Hematopoietic multipotent progenitor cell treated with erythropoietin and hydrocortisone succinate and interleukin-3 and kit ligand, for 17 days (in vitro differentiated cells): ENCODE results near the gene SCUBE1.

Source experiments
- DNase-seq: peaks from one replicate; pipeline ENCODE4 v3.0.0-alpha.2; 2015; ENCODE audit warnings: low spot score

SCUBE1 gene

DNA sequence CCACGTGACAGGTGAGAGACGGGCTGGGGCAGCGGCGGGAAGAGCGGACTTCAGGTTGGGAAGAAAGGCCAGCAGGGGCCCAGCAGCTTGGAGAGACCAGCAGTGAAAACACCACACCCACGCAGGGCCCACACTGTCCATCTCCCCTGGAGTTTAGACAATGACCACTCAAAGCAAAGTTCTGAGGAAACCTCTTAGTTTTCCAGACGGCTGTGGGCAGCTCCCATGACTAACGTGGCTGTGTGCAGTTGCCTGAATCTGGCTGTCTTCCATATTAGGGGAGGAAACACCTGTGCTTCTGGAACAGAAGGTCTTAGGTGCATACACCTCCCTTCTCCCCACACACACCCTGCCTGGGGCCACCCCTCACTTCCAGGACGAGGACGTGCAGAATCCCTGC lies 85.6 kb downstream of the SCUBE1 start:
- no peak for DNase-seq

GRCh38 chr22:43256976-43257545 lies 86.1 kb downstream of the SCUBE1 start:
- no peak for DNase-seq

GRCh38 chr22:43256569-43256968 lies 86.6 kb downstream of the SCUBE1 start:
- DNase-seq = no peak

GRCh38 chr22:43255299-43255698 lies 87.9 kb downstream of the SCUBE1 start:
- no peak for DNase-seq

DNA sequence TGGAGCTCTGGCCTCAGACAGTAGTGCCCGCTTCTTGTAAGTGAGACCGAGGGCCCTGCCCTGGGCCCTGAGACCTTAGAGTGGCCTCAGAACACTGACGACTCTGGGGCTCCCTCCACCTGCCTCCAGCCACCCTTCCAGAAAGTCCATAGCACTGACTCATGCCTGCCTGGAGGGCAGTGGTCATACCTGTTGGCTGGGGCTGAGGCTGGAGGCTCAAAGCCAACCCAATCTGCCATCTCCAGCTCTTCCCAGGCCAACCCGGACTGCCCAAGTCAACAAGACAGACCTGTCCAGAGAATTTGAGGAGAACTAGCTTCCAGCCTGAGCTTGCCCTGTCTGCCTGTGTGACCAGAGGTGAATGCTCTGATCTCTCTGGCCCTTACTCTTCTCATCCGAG lies 89.3 kb downstream of the SCUBE1 start:
- no peak for DNase-seq

- no peak for DNase-seq
Observed at GRCh38 chr22:43252319-43252718, 90.9 kb downstream of the SCUBE1 start.

- no peak for DNase-seq
Observed at GRCh38 chr22:43249789-43250471, 93.2 kb downstream of the SCUBE1 start.

DNA sequence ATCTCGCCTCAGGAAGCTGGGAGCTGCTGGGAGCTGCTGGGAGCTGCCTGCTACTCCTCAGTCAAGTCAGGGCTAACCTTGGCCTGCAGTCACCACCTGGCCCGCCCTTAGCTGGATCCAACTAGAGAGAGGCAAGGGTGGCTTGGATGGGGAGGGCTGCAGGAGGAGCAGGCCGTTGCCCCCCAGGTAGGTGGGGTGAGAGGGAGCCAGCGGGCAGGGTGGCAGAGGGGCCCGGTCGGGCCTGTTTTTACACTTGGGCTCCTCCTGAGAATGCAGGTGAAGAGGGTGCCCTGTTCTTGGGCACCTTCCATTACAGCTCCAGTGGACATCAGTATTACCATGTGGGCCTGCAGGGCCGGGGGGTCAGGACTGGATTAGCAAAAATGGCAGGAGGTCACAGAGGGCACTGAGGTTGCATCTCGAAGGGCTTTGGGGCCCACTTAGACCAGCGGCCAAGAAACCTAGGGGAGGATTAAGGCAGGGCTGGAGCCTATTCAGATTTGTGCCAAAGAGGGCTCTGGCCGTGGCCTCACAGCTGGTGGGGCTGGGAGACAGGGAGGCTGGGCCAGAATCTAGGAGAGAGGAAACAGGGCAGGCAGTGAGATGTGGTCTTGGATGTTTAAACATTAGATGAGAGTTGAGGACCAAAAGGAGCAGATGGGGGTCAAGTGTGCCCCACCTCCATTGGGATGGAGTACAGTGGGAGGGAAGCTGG lies 95.5 kb downstream of the SCUBE1 start:
- no peak for DNase-seq

DNA sequence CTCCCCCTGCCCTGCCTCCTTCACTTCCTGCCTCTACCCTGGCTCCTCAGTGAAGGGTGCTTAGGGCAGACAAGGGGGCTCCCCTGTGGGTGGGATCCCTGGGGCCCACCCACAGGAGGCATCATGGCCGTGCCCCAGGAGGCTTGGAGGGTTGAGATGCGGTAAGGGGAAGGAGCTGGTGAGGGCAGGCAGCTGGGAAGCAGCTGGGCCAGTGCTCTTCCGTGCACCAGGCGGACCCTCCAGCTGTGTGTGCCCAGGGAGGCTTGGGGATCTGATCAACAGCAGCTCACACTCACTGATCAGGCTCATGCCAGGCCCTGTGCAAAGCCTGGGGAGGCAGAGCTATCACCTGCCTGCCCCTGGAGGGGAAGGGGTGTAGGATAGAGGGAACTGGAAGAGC lies 97.0 kb downstream of the SCUBE1 start:
- DNase-seq = no peak

GRCh38 chr22:43245717-43246116 lies 97.5 kb downstream of the SCUBE1 start:
- DNase-seq = no peak

- no peak for DNase-seq
Observed at GRCh38 chr22:43244803-43245527, 98.2 kb downstream of the SCUBE1 start.

- DNase-seq = no peak
Observed at GRCh38 chr22:43244402-43244801, 98.8 kb downstream of the SCUBE1 start.

- no peak for DNase-seq
Observed at GRCh38 chr22:43243324-43243723, 99.8 kb downstream of the SCUBE1 start.

DNA sequence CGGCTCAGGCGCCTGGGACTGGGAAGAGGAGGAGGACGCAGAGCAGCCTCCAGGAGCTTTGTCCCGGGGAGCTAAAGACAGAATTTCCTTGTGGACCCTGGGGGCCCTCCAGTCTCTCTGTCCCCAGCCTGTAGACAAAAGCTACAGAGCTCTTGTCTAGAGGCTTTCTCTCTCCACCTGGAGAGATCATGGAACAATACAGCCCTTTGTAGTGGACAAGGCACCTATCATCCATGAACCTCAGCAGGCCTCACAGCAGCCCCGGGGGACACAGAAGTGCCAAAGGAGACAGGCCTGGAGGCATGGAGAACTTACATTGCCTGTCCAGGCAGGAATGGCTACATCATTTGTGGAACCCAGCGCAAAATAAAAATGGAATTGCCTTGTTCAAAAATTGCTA lies 100.5 kb downstream of the SCUBE1 start:
- no peak for DNase-seq

- DNase-seq = no peak
Observed at GRCh38 chr22:43241699-43242386, 101.3 kb downstream of the SCUBE1 start.

- no peak for DNase-seq
Observed at GRCh38 chr22:43241138-43241597, 102.0 kb downstream of the SCUBE1 start.

DNA sequence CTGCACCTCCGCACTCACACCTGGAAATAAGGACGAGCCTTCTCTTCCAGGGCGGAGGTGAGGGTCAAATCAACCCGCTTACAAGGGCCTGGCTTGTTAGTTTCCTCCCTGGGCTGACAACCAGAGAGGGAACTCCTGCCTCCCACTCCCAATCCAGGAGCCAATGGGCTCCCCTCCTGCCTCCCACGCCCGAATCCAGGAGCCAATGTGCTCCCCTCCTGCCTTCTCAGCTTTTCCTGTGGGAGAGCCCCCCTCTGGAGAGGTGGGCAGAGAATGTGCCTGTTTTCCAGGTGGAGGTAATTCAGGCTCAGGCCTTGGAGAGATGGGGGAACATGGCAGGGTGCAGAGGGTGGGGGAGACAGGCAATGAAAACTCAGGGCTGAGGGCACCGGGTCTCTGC lies 102.6 kb downstream of the SCUBE1 start:
- no peak for DNase-seq

GRCh38 chr22:43239956-43240355 lies 103.2 kb downstream of the SCUBE1 start:
- DNase-seq = no peak

DNA sequence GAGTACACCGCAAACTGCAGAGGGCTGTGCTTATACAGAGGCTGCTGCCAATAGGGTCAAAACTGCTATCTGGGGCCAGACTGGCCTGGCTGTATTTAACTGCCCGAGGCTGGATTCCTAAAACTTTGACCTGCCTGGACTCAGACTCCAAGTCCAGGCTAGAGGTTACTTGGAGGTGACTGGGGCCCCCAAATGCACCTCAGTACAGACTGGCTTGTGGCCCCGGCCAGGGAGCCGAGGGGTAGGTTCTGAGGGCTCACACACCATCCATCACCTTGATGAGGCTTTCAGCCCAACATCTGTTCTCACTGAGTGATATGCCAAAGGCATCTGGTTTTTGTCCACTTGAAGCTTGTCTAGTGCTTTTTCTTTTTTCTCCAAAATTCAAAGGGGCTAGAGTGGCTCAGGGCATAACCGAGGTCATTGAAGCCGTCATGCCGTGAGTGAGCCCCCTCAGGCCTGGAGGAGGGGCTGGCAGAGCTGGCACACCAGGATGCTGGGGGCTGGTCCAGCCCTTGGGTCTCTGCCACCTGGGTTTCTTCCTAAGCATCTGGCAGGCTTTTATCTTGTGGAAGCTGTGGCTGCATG lies 103.9 kb downstream of the SCUBE1 start:
- DNase-seq = no peak

DNA sequence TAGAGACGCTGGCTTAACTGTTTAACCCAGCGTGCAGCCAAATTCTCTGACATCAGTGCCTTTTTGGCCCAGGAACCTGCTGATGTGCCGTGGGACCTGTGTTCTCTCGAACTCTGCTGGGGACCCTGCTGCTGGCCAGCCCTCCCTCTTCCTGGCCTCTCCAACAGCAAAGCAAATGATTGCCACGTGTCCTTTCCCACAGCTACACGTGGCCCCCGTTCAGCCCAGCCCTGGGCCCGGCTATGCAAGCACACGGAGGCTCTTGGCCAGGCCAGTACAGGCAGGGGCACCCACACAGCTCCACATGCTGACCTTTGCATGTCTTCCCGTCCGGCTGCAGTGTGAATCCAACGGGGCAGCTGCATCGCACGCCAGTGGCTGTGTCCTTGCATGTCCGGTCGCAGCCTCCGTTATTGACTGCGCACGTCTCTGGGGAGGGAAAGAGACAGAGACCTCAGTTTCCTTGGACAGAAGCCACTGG lies 104.6 kb downstream of the SCUBE1 start:
- DNase-seq = no peak

GRCh38 chr22:43237280-43237679 lies 105.9 kb downstream of the SCUBE1 start:
- DNase-seq = no peak
